Smooth muscle cell of the brain vasculature (primary cell): ENCODE data around the gene INO80B.
"Not testable (repeated sequence)": the region's sequence is repeated elsewhere in the genome, so short reads cannot be mapped to it uniquely, and the experiment has no call there.

Experiments used
- DNase-seq: peaks from one replicate; pipeline ENCODE4 v3.0.0-alpha.2; 2012; ENCODE audit warnings: low read depth, low spot score

The INO80B gene

GRCh38 chr2:74454654-74455511 lies at the start of gene INO80B:
Gene INO80B, plus strand, starts transcription at chr2:74455087. Its CDS starts 30 bp downstream, at chr2:74455117.
- peak; percentile 97 for DNase-seq

DNA sequence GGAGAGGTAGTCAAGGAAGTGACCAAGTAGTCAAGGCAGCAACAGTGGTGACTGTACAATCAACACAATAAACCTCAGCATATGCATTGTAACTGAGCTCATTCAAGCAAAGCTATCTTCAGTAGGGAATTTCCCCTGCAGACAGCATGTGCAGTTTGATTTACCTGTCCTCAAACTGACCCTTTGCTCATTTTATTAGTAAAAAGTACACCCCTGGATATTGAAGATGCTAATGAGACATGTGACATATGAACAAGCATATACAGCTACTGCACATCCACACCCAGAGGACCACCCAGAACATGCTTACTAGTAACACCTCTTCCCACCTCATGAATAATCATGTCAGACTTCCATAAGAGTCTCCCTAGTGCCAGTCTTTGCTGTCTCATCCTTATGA lies 48.9 kb upstream of the INO80B start:
- DNase-seq = no peak

- DNase-seq = no peak
Measured at GRCh38 chr2:74407682-74408081, 47.2 kb upstream of the INO80B start.

DNA sequence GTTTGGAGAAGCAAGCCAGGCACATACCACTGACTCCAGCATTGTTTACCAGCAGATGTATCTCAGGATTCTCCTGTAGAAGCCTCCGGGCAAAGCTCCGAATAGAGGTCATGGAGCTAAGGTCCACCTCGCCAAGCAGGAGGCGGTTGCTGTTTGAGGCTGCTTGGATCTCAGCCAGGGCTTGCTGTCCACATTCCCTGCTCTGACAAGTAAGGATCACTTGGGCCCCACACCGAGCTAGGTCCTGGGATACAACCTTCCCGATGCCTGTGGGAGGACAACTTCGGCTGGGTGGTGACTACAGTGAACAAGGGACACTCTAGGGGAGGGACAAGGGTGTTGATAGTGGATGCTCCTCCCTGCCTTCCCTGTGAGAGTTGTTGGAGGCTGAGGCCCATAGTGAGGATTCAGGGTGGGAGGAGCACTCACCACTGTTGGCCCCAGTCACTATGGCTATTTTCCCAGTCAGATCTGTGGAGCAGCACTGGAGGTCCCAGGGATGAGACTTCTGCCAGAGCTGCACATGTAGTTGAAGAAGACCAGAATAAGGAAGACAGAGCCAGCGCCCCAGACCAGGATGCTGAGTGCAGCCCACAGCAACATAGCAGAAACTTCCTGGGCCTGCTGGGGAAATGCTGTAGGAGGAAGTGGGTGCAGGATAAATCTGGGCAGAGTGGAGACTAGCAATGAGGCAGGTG lies 41.7 kb upstream of the INO80B start:
- no peak for DNase-seq

DNA sequence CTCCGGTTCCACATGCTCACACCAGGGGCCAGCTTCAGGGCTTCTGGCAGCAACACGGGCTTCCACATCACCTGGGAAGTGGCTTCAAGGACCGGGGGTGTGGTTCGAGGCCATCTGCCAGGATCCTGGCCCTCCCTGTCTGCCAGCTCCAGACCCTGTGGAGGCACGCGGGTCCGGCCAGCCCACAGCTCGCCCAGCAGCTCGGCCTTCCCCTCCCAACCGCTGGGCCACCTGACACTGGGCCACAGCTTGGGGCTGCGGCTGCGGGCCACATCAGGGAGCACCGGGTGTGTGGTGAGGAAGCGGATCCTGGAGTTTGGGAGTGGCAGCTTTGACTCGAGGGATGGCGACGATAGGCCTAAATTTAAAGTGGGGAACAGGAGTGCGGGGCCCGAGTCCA lies 40.4 kb upstream of the INO80B start:
- DNase-seq = no peak

GRCh38 chr2:74414881-74415761 lies 39.8 kb upstream of the INO80B start:
- DNase-seq = no peak

DNA sequence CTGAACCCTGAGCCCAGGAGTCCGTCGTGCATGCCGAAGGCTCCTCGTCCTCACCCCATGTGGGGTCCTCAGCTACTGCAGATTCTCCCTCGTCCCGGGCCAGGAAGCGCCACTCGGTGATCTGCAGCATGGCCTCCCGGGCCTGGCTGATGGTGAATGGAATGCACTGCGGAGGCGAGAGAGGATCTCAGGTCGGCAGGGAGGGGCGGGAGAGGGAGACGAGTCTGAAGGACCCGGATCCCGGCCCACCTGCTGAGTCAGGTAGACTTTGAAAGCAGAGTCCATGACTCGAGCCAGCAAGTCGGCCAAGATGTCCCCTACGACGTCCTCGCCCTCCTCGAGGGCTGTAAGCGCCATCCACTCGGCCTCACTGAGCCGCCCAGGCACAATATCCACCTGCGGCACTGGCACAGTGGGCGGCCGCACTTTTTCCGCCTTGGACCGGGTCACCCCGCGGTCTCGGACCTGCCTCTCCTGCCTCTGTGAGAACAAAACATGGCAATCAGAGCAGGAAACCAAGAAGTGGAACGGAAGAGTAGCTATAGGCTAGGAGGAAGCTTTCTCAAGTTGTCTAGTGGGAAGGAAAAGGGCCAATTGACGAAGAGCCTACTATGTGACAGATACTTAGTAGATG lies 39.0 kb upstream of the INO80B start:
- no peak for DNase-seq

DNA sequence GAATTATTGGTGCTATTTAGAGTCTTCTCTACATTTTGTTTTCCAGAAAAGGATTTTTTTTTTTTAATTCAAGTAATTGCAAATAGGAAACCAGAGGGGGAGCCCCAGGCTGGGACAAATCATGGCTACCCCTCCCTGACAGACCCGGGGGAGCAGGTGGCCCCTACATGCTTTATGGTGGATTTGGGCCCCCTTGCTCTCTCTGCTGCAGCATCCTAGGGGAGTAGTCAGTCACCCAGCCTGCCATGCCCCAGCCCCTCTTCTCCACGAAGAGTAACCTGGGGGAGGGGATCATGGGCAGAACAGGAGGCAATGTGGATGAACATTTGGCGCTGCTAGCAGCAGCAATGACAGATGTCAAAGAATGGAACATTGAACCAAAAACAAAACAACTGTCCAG lies 38.1 kb upstream of the INO80B start:
- no peak for DNase-seq

GRCh38 chr2:74417197-74417596 lies 37.7 kb upstream of the INO80B start:
- no peak for DNase-seq

DNA sequence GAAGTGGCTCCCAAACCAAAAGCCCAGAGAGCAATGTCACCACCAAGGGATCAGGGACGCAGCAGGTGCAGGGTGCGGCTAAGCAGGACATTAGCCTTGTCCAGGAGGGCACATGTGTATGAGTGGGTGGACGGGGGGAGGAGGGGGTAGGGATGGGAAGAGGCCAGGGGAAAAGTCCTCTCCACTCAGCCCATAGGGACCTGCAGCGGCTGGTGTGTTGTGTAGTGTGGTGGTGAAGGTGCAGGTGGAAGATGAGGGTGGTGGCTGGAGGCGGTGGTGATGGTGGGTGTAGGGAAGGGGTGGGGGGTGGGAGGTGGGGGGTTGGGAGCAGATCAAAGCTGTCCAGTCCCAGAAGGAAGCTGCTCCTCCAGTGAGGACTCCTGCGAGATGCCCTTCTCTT lies 37.1 kb upstream of the INO80B start:
- DNase-seq = no peak

GRCh38 chr2:74418312-74418711 lies 36.6 kb upstream of the INO80B start:
- no peak for DNase-seq

GRCh38 chr2:74419345-74419744 lies 35.5 kb upstream of the INO80B start:
- DNase-seq = no peak

DNA sequence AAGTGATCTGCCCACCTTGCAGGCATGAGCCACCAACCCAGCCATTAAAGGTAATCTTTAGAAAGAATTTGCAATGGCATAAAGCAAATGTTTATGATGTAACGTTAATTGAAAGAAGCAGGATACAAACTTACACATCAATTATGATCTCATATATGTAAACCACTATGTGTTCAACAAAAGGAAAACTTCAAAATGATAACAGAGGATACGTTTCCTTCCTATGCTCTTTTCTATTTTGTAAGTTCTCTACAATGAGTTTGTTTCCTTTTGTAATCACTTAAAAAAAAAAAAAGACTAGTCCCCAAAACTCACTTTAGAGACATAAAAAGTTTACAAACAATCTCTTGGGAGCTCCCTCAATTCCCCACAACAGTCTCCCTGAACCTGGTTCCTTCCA lies 34.9 kb upstream of the INO80B start:
- no peak for DNase-seq

DNA sequence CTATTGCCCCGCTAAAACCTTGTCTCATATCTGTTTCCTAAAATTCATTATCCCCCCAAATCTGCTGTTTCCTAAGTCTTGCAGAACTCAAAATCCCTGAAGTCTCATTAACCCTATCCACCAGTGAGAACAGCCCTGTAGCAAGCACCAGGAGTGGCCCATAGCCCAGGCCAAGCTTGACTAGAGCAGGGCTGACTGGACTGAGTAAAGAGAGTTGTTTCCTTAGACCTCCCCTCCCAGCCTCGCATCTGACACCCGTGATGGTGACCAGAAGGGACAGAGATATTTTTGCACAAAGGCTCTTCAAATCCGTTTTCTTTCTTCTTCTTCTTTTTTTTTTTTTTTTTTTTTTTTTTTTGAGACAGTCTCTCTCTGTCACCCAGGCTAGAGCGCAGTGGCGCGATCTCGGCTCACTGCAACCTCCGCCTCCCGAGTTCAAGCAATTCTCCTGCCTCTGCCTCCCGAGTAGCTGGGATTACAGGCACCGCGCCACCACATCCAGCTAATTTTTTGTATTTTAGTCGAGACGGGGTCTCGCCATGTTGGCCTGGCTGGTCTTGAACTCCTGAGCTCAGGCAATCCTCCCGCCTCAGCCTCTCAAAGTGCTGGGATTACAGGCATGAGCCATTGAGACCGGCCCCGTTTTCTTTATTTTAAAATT lies 34.3 kb upstream of the INO80B start:
- not testable (repeated sequence) for DNase-seq

GRCh38 chr2:74421221-74421870 lies 33.5 kb upstream of the INO80B start, which contains the start of the genes C2orf81 and WDR54:
Gene C2orf81, minus strand, starts transcription at chr2:74421619. Its CDS starts 59 bp downstream, at chr2:74421560.
Gene WDR54, plus strand, starts transcription at chr2:74421730. Its CDS starts 424 bp downstream, at chr2:74422154.
- DNase-seq = no peak

- DNase-seq = no peak
Measured at GRCh38 chr2:74423231-74424095, 31.4 kb upstream of the INO80B start.

- DNase-seq = no peak
Measured at GRCh38 chr2:74424139-74424992, 30.5 kb upstream of the INO80B start.

DNA sequence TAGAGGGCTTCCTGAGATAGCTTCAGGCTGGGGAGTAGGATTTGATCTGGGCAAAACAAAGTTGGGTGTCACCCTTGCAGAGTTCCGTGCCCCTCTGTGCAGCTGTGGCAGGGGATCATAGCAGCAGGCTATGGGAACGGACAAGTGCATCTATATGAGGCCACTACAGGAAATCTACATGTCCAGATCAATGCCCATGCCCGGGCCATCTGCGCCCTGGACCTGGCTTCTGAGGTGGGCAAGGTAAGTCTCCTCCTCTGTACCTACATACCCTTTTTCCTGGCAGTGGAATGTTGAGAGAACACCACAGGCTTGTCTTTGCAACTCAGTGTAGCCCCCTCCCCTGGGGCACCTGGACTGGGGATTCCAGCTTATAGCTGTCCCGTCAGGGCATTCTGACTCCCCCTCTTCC lies 29.9 kb upstream of the INO80B start:
- DNase-seq = no peak
